Panc1 (cell line): ENCODE results near the gene IL11.

Experiments
- POLR2AphosphoS5 ChIP-seq: IDR thresholded peaks from 2 replicates; pipeline ENCODE4 v1.6.1; 2012; ENCODE audit warnings: mild to moderate bottlenecking, low read depth, low read length, moderate library complexity
- REST ChIP-seq, 2 experiments: IDR thresholded peaks; 2 replicates each; pipeline ENCODE4 v1.6.1; 2011 to 2012; ENCODE audit warnings: low read depth in 2 of 2, control low read depth in 1 of 2, low read length in 1 of 2, mild to moderate bottlenecking in 1 of 2, moderate library complexity in 1 of 2; ENCODE audit not compliant: insufficient read depth in 1 of 2
- SIN3A ChIP-seq: IDR thresholded peaks from 2 replicates; pipeline ENCODE4 v1.6.1; 2012; ENCODE audit warnings: low read depth, mild to moderate bottlenecking, low read length, moderate library complexity, borderline replicate concordance; ENCODE audit not compliant: insufficient read depth
- TCF7L2 ChIP-seq: IDR thresholded peaks from 2 replicates; pipeline ENCODE4 v1.6.1; 2011; ENCODE audit warnings: mild to moderate bottlenecking, low read depth, low read length, inconsistent platforms
- TF ChIP-seq, protein P1 (sequence below): fragments of 450-650 bp; IDR thresholded peaks from 2 replicates; pipeline ENCODE4 v1.5.1; 2017; ENCODE audit warnings: mild to moderate bottlenecking

GRCh38 chr19:55355213-55355821 lies 14.9 kb downstream of the IL11 start:
- TF ChIP-seq, protein P1, sequence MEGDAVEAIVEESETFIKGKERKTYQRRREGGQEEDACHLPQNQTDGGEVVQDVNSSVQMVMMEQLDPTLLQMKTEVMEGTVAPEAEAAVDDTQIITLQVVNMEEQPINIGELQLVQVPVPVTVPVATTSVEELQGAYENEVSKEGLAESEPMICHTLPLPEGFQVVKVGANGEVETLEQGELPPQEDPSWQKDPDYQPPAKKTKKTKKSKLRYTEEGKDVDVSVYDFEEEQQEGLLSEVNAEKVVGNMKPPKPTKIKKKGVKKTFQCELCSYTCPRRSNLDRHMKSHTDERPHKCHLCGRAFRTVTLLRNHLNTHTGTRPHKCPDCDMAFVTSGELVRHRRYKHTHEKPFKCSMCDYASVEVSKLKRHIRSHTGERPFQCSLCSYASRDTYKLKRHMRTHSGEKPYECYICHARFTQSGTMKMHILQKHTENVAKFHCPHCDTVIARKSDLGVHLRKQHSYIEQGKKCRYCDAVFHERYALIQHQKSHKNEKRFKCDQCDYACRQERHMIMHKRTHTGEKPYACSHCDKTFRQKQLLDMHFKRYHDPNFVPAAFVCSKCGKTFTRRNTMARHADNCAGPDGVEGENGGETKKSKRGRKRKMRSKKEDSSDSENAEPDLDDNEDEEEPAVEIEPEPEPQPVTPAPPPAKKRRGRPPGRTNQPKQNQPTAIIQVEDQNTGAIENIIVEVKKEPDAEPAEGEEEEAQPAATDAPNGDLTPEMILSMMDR: no peak
- TF ChIP-seq POLR2AphosphoS5 (no peak), REST (IDR thresholded peaks at IDR 0.05; ENCODE audit: insufficient read depth in 1 of 2, low read depth in 2 of 2, low read length in 1 of 2) (no peak), TCF7L2 (no peak), SIN3A (no peak)
